Transverse colon (tissue), 4 donors: Measurements from ENCODE around the gene VANGL1.
"Not testable (repeated sequence)": the region's sequence is repeated elsewhere in the genome, so short reads cannot be mapped to it uniquely, and the experiment has no call there.

Source experiments
- CTCF ChIP-seq, 5 experiments: fragments of 200-600 bp in 3 of 5; fragments of 450-650 bp in 2 of 5; sonication (generic) in 3 of 5; IDR thresholded peaks; 1 replicate in 2 of 5; 2 replicates in 3 of 5; pipeline ENCODE4 v1.5.1; 2016 to 2017; ENCODE audit warnings: antibody characterized with exemption in 5 of 5, inconsistent platforms in 3 of 5, mild to moderate bottlenecking in 2 of 5, moderate library complexity in 1 of 5
- POLR2AphosphoS5 ChIP-seq, 3 donors: sonication (generic); formaldehyde crosslinking; IDR thresholded peaks; one replicate each; pipeline ENCODE4 v1.6.1; 2016; ENCODE audit warnings: antibody characterized with exemption in 3 of 3

- TF ChIP-seq CTCF, POLR2AphosphoS5 (IDR thresholded peaks at IDR 0.05): not testable (repeated sequence)
Observed at GRCh38 chr1:115633606-115634005, 8.2 kb upstream of the VANGL1 start.
